Adrenal gland (tissue), 5 donors: Measurements from ENCODE around the gene EPHB1.

Experiments used
- POLR2A ChIP-seq, 2 donors: fragments of 450-650 bp; IDR thresholded peaks; one replicate each; pipeline ENCODE4 v1.6.1; 2017; ENCODE audit warnings: antibody characterized with exemption in 2 of 2, mild to moderate bottlenecking in 2 of 2, moderate library complexity in 1 of 2
- TF ChIP-seq, protein P1 (sequence below), 6 experiments: fragments of 450-650 bp in 4 of 6; fragments of 200-600 bp in 2 of 6; sonication (generic) in 1 of 6; IDR thresholded peaks; 1 replicate in 5 of 6; 2 replicates in 1 of 6; pipeline versions ENCODE4 v1.5.1 to v1.8.0; 2016 to 2021; ENCODE audit warnings: antibody characterized with exemption in 6 of 6, mild to moderate bottlenecking in 2 of 6, moderate library complexity in 1 of 6
- donor health status: DM: no; HTN: no; CAD: no.

DNA sequence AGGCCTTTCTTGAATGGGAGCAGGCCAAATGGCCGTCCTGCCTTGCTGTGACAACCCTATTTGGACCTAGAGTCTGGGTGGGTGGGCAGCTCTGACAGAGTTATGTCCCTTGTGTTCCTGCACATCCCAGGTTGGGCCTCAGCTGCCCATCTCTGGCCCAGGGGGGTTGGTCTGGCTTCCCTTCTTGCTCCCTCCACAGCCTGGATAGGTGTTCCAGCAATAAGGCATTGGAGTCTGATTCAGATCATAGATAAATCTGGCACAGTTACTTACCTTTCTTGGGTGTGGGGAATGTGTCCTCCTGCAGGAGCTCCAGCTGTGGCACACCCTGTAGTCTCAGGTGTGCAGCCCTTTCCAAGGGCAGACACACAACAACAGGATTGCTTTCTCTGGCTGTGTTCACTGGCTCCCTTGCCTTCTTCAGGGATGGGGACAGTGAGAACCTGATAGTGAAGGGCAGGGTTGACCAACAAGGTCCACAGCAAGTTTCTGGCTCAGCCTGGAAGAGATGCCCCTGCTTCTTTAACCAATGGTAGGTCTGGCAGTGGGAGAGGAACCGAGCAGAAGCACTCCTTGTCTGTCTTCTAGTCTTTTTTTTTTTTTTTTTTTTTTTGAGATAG, 177.9 kb downstream of the EPHB1 start:
- TF ChIP-seq, protein P1, sequence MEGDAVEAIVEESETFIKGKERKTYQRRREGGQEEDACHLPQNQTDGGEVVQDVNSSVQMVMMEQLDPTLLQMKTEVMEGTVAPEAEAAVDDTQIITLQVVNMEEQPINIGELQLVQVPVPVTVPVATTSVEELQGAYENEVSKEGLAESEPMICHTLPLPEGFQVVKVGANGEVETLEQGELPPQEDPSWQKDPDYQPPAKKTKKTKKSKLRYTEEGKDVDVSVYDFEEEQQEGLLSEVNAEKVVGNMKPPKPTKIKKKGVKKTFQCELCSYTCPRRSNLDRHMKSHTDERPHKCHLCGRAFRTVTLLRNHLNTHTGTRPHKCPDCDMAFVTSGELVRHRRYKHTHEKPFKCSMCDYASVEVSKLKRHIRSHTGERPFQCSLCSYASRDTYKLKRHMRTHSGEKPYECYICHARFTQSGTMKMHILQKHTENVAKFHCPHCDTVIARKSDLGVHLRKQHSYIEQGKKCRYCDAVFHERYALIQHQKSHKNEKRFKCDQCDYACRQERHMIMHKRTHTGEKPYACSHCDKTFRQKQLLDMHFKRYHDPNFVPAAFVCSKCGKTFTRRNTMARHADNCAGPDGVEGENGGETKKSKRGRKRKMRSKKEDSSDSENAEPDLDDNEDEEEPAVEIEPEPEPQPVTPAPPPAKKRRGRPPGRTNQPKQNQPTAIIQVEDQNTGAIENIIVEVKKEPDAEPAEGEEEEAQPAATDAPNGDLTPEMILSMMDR (IDR thresholded peaks at IDR 0.05), result no peak
- no peak for TF ChIP-seq POLR2A (IDR thresholded peaks at IDR 0.05)
